Loucy (cell line): ENCODE results near the gene ZFP36L2.

ENCODE experiments used
- CTCF ChIP-seq: fragments of 200-600 bp; sonication (generic); conservative IDR thresholded peaks from 2 replicates; pipeline ENCODE4 v1.5.1; 2014; ENCODE audit warnings: mild to moderate bottlenecking, antibody characterized with exemption, low read length
- EZH2phosphoT487 ChIP-seq: fragments of 200-600 bp; IDR thresholded peaks from 2 replicates; pipeline ENCODE4 v1.6.1; 2018; ENCODE audit warnings: antibody characterized with exemption, mild to moderate bottlenecking, moderate library complexity, borderline replicate concordance

DNA sequence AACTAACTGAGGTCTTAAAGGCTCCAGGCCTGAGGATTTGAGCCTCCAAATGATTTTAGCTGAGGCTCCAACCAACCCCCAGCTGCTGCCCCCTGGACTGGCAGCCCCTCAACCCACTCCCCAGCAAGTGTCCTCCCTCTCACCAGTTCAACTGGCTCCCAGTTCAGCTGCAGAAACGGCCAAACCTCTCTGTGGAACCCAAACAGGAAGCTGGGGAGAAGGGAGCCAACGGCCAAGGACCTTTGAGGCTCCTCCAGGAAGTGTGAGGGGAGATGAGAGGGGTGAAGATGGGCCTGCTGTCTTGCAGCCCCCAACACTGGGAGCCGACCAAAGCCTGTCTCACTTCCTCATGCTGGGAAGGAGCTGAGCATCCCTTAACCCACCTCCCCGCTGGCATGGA lies 24.9 kb downstream of the ZFP36L2 start:
- TF ChIP-seq CTCF: no peak
- TF ChIP-seq EZH2phosphoT487: no peak
